ENCODE measurements around the gene DYNLRB1.

DYNLRB1 gene

DNA sequence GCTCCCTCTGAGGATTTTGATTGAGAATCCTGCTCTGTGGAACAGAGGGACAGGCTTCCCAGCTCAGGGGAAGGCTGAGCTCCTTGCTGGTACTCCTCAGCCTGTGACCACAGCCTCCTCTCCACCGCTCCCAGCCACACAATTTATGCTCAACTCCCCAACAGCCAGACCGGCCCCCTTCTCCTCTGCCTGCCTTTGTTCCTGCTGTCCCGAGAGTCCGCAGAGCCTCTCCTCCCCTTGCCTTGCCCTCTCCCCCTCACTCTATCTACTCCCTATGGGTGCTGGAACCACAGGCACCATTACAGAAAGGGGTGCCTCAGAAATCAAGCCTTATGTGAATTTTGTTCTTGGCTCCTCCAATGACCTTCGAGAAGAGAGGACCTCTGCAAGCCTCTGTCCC lies 58.2 kb downstream of the DYNLRB1 start:
- TF ChIP-seq REST (IDR thresholded peaks at IDR 0.05; ENCODE audit: insufficient read depth in 1 of 2, low read depth in 2 of 2, low read length in 2 of 2) (no peak), POLR2AphosphoS5 (IDR thresholded peaks at IDR 0.05; ENCODE audit: low read depth, low read length) (no peak), SIN3A (IDR thresholded peaks at IDR 0.05; ENCODE audit: borderline replicate concordance, insufficient read depth, low read length) (no peak), FOXP2 (optimal IDR thresholded peaks at IDR 0.05; ENCODE audit: borderline replicate concordance, extremely low read depth, extremely low read length, insufficient read depth) (no peak), TAF1 (IDR thresholded peaks at IDR 0.05; ENCODE audit: borderline replicate concordance, insufficient read depth, low read length) (no peak)

DNA sequence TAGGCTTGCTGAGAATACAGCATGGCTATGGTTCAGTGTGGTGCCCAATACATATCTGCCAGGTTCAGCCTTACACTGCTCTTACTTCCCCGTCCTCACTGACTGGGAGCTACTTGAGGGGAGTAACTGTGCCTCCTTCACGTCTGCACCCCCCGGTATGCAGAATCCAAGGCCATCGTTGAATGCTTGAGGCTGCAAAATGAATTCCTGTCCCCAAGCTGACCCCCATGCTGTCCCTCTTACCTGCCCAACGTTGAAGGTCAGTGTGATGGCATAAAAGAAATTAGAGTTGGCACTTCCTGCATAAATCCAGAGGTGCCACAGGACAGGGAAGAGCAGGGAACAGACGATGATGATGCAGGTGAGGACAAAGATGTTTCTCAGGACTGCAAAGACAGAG lies 58.6 kb downstream of the DYNLRB1 start:
- no peak for TF ChIP-seq FOXP2 (optimal IDR thresholded peaks at IDR 0.05; ENCODE audit: borderline replicate concordance, extremely low read depth, extremely low read length, insufficient read depth)
- TF ChIP-seq SIN3A (IDR thresholded peaks at IDR 0.05; ENCODE audit: borderline replicate concordance, insufficient read depth, low read length), result no peak
- TF ChIP-seq REST (IDR thresholded peaks at IDR 0.05; ENCODE audit: insufficient read depth in 1 of 2, low read depth in 2 of 2, low read length in 2 of 2), result no peak
- no peak for TF ChIP-seq TAF1 (IDR thresholded peaks at IDR 0.05; ENCODE audit: borderline replicate concordance, insufficient read depth, low read length)
- no peak for TF ChIP-seq POLR2AphosphoS5 (IDR thresholded peaks at IDR 0.05; ENCODE audit: low read depth, low read length)

- TF ChIP-seq POLR2AphosphoS5 (IDR thresholded peaks at IDR 0.05; ENCODE audit: low read depth, low read length) (no peak), TAF1 (IDR thresholded peaks at IDR 0.05; ENCODE audit: borderline replicate concordance, insufficient read depth, low read length) (no peak), SIN3A (IDR thresholded peaks at IDR 0.05; ENCODE audit: borderline replicate concordance, insufficient read depth, low read length) (no peak), FOXP2 (optimal IDR thresholded peaks at IDR 0.05; ENCODE audit: borderline replicate concordance, extremely low read depth, extremely low read length, insufficient read depth) (no peak), REST (IDR thresholded peaks at IDR 0.05; ENCODE audit: insufficient read depth in 1 of 2, low read depth in 2 of 2, low read length in 2 of 2) (no peak)
These were observed 59.0 kb downstream of the DYNLRB1 start for GRCh38 chr20:34575271-34575670.

GRCh38 chr20:34575756-34576155 lies 59.5 kb downstream of the DYNLRB1 start:
- no peak for TF ChIP-seq TAF1 (IDR thresholded peaks at IDR 0.05; ENCODE audit: borderline replicate concordance, insufficient read depth, low read length)
- no peak for TF ChIP-seq SIN3A (IDR thresholded peaks at IDR 0.05; ENCODE audit: borderline replicate concordance, insufficient read depth, low read length)
- TF ChIP-seq REST (IDR thresholded peaks at IDR 0.05; ENCODE audit: insufficient read depth in 1 of 2, low read depth in 2 of 2, low read length in 2 of 2), result no peak
- no peak for TF ChIP-seq FOXP2 (optimal IDR thresholded peaks at IDR 0.05; ENCODE audit: borderline replicate concordance, extremely low read depth, extremely low read length, insufficient read depth)
- TF ChIP-seq POLR2AphosphoS5 (IDR thresholded peaks at IDR 0.05; ENCODE audit: low read depth, low read length), result no peak

DNA sequence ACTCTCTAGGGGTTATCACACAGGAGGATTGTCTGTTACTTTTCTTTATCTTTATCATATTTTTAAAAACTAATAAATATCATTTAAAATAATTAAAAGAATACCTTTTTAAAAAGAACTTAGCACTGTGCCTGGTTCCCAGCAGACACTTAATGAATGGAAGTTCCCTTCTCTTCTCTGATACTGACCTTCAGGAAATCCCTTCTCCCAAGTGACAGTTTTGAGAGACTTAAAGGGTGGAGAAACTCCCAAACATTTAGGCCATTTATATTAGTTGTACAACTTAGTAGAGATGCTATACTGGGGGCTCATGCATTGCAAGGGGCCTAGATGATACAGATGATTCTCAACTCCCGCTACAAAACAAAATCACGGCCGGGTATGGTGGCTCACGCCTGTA lies 60.8 kb downstream of the DYNLRB1 start:
- TF ChIP-seq TAF1 (IDR thresholded peaks at IDR 0.05; ENCODE audit: borderline replicate concordance, insufficient read depth, low read length), result no peak
- TF ChIP-seq FOXP2 (optimal IDR thresholded peaks at IDR 0.05; ENCODE audit: borderline replicate concordance, extremely low read depth, extremely low read length, insufficient read depth), result no peak
- TF ChIP-seq POLR2AphosphoS5 (IDR thresholded peaks at IDR 0.05; ENCODE audit: low read depth, low read length), result no peak
- TF ChIP-seq SIN3A (IDR thresholded peaks at IDR 0.05; ENCODE audit: borderline replicate concordance, insufficient read depth, low read length), result no peak
- no peak for TF ChIP-seq REST (IDR thresholded peaks at IDR 0.05; ENCODE audit: insufficient read depth in 1 of 2, low read depth in 2 of 2, low read length in 2 of 2)
